Measurements from ENCODE around the gene SSBP2.

The SSBP2 gene

GRCh38 chr5:81763294-81763928, 12.5 kb upstream of the SSBP2 start:
- DNase-seq = no peak

DNA sequence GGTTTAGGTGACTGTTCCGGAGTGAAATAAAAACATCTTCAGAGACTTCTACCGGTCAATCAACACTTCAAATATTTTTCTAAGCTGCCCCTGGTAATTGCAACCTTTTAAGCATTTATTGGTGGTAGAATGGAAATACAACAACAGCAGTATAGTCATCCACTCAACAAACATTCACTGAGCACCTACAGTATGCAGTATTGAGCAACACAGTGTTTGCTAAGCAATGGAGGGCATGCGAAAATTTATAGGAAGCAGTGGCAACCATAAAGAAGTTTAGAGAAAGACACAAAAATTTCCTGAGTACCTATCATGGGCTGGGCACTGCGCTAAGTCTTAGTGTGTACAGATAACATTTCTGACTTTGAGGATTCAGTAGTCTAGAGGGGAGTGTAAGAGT, 12.0 kb upstream of the SSBP2 start:
- DNase-seq = no peak

DNA sequence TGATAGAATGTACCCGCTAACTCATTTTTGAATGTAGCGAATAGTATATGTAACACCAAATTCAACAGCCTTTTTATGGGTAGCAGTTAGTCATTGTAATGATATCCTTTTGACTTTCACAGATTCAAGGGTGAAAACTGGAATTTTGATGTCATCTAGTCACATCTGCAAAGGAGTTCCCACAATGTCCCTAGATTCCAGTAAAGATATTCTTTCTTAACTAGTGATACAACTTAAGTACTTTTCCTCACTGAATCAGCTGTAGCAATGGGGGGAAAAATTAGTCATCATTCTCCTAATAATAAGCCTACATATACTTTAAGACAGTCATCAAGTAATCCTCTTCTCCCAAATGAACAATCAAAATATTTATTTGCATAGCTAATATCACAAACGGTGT, 11.5 kb upstream of the SSBP2 start:
- DNase-seq = no peak

GRCh38 chr5:81761970-81762369, 11.1 kb upstream of the SSBP2 start:
- DNase-seq = no peak

DNA sequence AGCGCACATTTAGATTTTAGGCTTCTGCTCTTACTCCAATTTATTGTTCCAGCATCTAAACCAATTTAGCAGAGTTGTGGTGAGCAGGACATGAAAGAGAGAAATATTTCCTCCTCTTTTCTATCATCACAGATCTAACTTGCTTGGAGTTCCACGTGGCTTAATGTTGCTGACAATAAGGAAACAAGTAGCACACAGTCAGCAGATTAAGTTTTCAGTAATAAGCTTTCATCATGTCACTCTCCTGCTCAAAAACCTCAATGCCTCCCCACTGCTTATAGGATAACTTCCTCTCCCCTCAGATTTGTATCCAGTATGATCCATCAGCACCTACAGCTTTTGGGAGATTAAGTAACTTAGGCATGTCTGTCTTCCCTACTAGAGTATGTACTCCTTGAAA, 10.4 kb upstream of the SSBP2 start:
- DNase-seq = no peak

DNA sequence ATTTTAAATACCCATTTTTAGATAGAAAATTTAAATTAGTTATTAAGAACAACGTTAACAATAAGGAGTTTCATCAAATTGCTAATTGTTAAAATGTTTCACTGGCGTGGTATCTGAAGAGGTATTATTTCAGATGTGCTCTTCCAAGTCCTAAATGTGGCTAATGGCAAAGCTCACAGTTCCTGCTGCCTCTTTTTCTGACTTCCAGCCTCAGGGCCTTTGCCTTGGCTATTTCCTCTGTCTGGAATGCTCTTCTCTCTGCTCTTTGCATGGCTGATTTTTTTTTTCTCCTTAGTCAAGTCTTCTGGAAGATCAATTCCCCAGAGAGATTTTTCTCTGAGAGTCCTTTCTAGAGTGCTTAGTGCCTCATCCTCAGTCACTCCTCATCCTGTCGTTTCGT, 9.6 kb upstream of the SSBP2 start:
- no peak for DNase-seq

- DNase-seq = no peak
Observed at GRCh38 chr5:81759632-81760005, 8.7 kb upstream of the SSBP2 start.

DNA sequence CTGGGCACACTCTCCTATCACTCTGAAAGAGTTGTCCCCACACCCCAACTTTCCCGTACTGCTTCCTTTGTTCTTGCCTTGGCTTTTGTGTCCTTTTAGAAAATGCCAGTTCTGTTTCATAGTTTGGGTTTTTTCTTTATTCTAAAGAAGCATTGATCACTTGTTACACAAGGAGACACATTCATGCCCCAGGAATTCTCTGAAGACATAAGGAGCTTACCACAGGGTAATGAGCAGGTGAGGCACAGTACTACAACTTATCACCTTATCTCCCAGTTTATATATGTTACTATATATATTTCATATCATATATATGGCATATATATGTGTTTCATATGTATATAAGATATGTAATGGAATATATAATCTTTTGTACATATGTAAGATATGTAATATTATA, 6.5 kb upstream of the SSBP2 start:
- DNase-seq = no peak

DNA sequence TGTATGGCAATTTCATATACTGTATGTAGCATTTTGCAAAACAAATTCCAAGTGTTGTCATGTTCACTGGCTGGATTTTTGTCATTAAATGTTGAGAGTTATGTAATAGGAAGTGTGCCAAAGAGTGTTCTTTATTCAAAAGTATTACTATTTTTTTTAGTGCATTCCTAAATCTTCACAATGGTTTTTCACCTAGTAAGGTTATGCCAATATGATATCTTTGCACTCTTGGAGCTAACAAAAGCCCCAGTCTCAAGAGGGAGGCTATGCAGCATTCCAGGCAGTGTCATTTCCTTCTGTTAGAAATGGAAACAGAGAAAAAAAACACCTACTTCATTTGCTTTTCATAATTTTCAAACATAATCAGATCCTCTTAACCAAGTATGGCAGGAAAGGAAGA, 5.1 kb upstream of the SSBP2 start:
- DNase-seq = no peak

DNA sequence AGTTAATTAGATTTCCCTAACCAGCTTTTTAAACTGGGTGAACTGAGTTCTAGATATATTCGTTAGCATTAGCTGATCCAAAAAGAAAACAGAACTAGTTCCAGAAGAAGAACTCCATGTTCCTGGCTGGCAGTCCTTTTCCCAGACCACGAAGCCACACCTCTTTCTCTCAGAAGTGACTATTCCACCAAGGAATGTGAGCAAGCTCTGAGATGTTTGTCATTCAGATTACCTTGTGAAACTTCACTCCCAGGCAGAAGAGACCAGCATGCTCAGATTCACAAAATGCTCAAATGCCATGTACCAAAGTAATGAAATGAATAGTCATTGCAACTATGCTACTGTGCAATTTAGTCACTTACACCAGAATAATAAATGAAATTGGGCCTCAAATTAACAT, 4.4 kb upstream of the SSBP2 start:
- DNase-seq = no peak

DNA sequence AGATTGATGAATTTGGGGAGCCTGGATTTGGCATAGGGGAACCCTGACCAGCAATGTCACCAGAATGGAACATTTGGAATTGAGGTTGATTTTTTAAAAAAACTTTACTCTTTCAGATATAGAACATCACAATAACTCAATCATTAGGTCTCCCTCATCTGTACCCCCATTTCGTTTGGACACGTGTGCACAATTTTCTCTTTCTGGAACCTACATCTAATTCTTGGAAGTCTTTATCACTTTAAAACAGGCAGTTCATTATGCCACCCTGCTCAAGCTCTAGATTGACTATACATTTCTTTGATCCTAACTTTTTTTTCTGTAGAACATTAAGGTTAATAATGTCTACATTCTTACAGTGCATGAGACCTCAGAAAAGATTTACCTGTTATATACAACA, 3.7 kb upstream of the SSBP2 start:
- DNase-seq = no peak

- no peak for DNase-seq
Observed at GRCh38 chr5:81753429-81753828, 2.5 kb upstream of the SSBP2 start.

GRCh38 chr5:81752644-81752963, 1.7 kb upstream of the SSBP2 start:
- DNase-seq = no peak

GRCh38 chr5:81751836-81752643, 1.1 kb upstream of the SSBP2 start:
- peak in 1 of 2 experiments; percentile 10 for DNase-seq

- peak; percentile 20 to 21 for DNase-seq
Observed at GRCh38 chr5:81750308-81751008, 439 bp downstream of the SSBP2 start.

GRCh38 chr5:81749561-81750307, 1.2 kb downstream of the SSBP2 start:
- DNase-seq = peak; percentile 46 to 59

- DNase-seq = no peak
Observed at GRCh38 chr5:81749192-81749560, 1.7 kb downstream of the SSBP2 start.

DNA sequence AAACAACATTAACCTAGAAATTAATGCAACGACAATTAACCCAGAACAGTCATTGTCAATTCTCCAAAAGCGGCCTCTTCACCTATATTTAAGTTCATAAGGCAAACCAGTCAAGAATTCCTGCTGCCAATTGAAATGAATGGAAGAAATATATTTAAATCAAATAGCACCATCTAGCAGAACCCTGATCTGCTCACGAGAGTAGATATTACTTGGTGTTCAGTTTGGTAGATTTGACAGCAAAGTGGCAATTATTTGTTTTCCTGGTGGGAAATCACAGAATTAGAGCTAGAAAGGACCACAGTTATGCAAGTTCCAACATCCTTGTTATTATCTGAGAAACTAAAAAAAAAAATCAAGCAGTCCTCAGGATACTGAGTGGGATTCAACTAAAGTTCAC, 2.3 kb downstream of the SSBP2 start:
- DNase-seq = no peak

- no peak for DNase-seq
Observed at GRCh38 chr5:81747030-81747429, 3.9 kb downstream of the SSBP2 start.

DNA sequence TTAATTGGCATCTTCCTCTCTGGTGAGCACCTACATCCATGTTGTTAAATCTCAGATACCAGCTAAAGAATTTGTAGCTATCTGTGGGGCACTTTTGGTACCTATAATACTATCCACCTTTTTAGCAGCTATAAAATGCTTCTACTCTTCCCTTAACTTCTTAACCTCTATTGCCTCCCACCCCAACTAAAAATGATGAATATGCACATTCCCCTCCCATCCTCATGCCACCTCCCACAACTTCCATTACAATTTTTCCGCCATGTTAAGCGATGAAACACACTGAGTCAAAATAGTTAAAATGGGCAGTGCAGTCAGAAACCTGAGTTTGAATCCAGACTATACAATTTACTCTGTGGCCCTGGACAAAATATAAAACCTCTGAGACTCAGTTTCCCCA, 10.1 kb downstream of the SSBP2 start:
- no peak for DNase-seq

DNA sequence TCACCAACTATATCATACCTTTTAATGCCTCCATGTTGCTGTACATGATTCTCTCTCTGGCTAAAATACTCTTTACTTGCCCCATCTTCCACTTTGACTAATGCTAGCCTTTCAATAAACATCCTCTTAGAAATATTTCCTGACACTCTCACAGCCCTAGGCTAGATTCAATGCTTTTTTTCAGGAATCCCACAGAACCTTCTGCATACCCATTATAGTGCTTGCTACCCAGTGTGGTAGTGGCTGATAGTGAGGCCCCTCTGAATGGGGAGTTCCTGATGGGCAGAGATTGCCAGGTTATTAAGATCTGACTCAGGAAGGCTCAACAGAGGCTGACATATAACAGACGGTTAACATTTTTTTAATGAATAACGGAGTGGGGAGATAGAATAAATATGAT, 11.6 kb downstream of the SSBP2 start:
- no peak for DNase-seq

- no peak for DNase-seq
Observed at GRCh38 chr5:81729276-81729675, 21.6 kb downstream of the SSBP2 start.

DNA sequence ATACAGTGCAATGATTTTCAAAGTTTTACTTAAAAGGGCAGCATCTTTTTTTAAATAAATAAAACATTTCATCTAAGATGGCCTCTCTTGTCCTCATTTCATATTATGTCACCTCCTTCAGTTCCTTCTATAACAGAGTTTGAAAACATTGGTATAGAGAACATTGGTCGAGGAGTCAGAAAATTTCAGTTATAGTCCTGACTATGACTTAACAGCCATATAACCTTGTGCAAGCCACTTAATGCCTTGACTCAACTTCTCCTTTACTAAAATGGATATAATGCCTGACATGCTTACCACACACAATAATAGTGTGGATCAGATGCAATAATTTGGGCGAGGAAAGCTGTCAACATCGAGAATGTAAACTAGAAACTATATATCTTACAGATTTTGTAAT, 22.6 kb downstream of the SSBP2 start:
- DNase-seq = no peak

DNA sequence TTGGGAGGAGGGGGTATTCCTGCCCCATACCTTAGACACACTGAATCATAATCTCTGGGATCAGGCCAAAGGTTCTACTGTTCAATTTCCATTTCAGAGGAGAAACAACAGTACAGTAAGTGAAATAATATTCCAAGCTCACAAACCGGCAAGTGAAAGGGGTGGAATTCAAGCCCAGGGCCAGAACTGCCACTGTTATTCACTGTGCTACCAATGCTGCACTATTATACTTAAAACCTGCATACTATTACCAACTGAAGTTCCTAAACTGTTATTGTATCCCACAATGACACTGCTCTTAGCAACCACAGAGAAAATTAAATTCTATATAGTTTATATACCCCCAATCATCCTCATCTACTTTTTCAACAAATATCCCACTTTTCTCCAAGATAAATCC, 24.6 kb downstream of the SSBP2 start:
- no peak for DNase-seq
